Measurements from ENCODE around the gene ATG2A.
A peak's percentile ranks its signal among the peaks of the same experiment; 100 is the strongest.

ATG2A gene

GRCh38 chr11:64918017-64918416 lies 1.0 kb upstream of the ATG2A start:
- TF ChIP-seq CTCF (IDR thresholded peaks at IDR 0.05; ENCODE audit: insufficient read depth, missing control alignments), result peak; percentile 16
- FAIRE-seq (no peak), DNase-seq (ENCODE audit: insufficient read length, low spot score) (no peak)

GRCh38 chr11:64917663-64917995 lies 620 bp upstream of the ATG2A start:
- FAIRE-seq, result no peak
- TF ChIP-seq CTCF (IDR thresholded peaks at IDR 0.05; ENCODE audit: insufficient read depth, missing control alignments), result no peak
- no peak for DNase-seq (ENCODE audit: insufficient read length, low spot score)

- TF ChIP-seq CTCF (IDR thresholded peaks at IDR 0.05; ENCODE audit: insufficient read depth, missing control alignments), result no peak
- FAIRE-seq (no peak), DNase-seq (ENCODE audit: insufficient read length, low spot score) (no peak)
These were observed 802 bp downstream of the ATG2A start for GRCh38 chr11:64916040-64916774.

- no peak for TF ChIP-seq CTCF (IDR thresholded peaks at IDR 0.05; ENCODE audit: insufficient read depth, missing control alignments)
- no peak for FAIRE-seq
- no peak for DNase-seq (ENCODE audit: insufficient read length, low spot score)
These were observed 1.6 kb downstream of the ATG2A start for GRCh38 chr11:64915376-64915887.

- no peak for FAIRE-seq
These were observed 2.9 kb downstream of the ATG2A start for GRCh38 chr11:64914123-64914522.

GRCh38 chr11:64913171-64913727 lies 3.8 kb downstream of the ATG2A start:
- FAIRE-seq (no peak), DNase-seq (ENCODE audit: insufficient read length, low spot score) (no peak)
- TF ChIP-seq CTCF (IDR thresholded peaks at IDR 0.05; ENCODE audit: insufficient read depth, missing control alignments), result no peak

More at GRCh38 chr11:64914123-64914522, 2.9 kb downstream of the ATG2A start:
- DNase-seq (ENCODE audit: insufficient read length, low spot score), result no peak
- TF ChIP-seq CTCF (IDR thresholded peaks at IDR 0.05; ENCODE audit: insufficient read depth, missing control alignments), result no peak

- TF ChIP-seq CTCF (IDR thresholded peaks at IDR 0.05; ENCODE audit: insufficient read depth, missing control alignments), result no peak
- no peak for FAIRE-seq
- DNase-seq (ENCODE audit: insufficient read length, low spot score), result no peak
These were observed 5.3 kb downstream of the ATG2A start for GRCh38 chr11:64911689-64912088.
